NB4 (cell line): ENCODE measurements around the gene AVL9.

Source experiments
- DNase-seq: peaks from one replicate; pipeline ENCODE4 v3.0.0; 2010; ENCODE audit warnings: low read depth
- H3K4me3 ChIP-seq: one replicate; pipeline ENCODE4 v1.5.1; 2011; ENCODE audit warnings: mild to moderate bottlenecking, low read depth, low read length, moderate library complexity
- MYC ChIP-seq: IDR thresholded peaks from 2 replicates; pipeline ENCODE4 v1.6.1; 2011; ENCODE audit warnings: low read depth, low read length
- POLR2A ChIP-seq: IDR thresholded peaks from 2 replicates; pipeline ENCODE4 v1.6.1; 2011; ENCODE audit warnings: mild to moderate bottlenecking; ENCODE audit not compliant: insufficient read length; ENCODE audit errors: extremely low read depth
- TF ChIP-seq, protein P1 (sequence below): IDR thresholded peaks from one replicate; pipeline ENCODE4 v1.5.1; 2012; ENCODE audit warnings: low read depth, low read length
- TF ChIP-seq, protein P2 (sequence below): IDR thresholded peaks from 2 replicates; pipeline ENCODE4 v1.6.1; 2011; ENCODE audit warnings: low read depth, low read length

Gene AVL9

DNA sequence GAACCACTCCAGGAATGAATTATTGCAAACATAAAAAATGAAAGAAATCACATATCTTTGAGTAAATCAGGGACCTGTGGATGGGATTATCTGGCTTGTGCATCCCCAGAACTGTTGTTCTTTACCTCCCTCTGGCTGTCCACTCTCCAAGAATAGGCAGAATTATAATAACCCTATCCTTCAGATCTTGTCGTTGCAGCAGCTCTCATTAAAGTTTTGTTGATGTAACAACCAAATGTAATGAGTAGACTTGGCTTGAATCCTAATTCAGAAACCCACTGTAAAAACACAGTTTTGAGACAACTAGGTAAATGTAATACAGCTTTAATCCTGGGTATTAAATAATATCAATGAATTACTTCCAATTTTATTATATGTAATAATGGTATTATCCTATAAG, 21.3 kb upstream of the AVL9 start:
- no peak overlapping the region for H3K4me3 ChIP-seq
- TF ChIP-seq, protein P1, sequence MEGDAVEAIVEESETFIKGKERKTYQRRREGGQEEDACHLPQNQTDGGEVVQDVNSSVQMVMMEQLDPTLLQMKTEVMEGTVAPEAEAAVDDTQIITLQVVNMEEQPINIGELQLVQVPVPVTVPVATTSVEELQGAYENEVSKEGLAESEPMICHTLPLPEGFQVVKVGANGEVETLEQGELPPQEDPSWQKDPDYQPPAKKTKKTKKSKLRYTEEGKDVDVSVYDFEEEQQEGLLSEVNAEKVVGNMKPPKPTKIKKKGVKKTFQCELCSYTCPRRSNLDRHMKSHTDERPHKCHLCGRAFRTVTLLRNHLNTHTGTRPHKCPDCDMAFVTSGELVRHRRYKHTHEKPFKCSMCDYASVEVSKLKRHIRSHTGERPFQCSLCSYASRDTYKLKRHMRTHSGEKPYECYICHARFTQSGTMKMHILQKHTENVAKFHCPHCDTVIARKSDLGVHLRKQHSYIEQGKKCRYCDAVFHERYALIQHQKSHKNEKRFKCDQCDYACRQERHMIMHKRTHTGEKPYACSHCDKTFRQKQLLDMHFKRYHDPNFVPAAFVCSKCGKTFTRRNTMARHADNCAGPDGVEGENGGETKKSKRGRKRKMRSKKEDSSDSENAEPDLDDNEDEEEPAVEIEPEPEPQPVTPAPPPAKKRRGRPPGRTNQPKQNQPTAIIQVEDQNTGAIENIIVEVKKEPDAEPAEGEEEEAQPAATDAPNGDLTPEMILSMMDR, result no peak
- TF ChIP-seq MYC (no peak), POLR2A (no peak)
- TF ChIP-seq, protein P2, sequence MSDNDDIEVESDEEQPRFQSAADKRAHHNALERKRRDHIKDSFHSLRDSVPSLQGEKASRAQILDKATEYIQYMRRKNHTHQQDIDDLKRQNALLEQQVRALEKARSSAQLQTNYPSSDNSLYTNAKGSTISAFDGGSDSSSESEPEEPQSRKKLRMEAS, result no peak
- DNase-seq, result no peak

GRCh38 chr7:32476816-32477648, 18.3 kb upstream of the AVL9 start:
- no peak overlapping the region for H3K4me3 ChIP-seq
- TF ChIP-seq, protein P2, result no peak
- TF ChIP-seq, protein P1, result no peak
- TF ChIP-seq POLR2A (no peak), MYC (no peak)
- no peak for DNase-seq

GRCh38 chr7:32477649-32477980, 17.7 kb upstream of the AVL9 start:
- H3K4me3 ChIP-seq, result no peak overlapping the region
- no peak for DNase-seq
- TF ChIP-seq, protein P1, result no peak
- no peak for TF ChIP-seq POLR2A
- no peak for TF ChIP-seq MYC
- TF ChIP-seq, protein P2, result no peak

GRCh38 chr7:32479574-32480200, 15.6 kb upstream of the AVL9 start:
- no peak overlapping the region for H3K4me3 ChIP-seq
- TF ChIP-seq, protein P2, result no peak; the same call in 1 of the 2 replicates
- TF ChIP-seq POLR2A (no peak), MYC (0 out of 2 replicates have a peak, but pooled peaks have one; percentile 13)
- TF ChIP-seq, protein P1, result peak; percentile 98
- peak; percentile 77 for DNase-seq

DNA sequence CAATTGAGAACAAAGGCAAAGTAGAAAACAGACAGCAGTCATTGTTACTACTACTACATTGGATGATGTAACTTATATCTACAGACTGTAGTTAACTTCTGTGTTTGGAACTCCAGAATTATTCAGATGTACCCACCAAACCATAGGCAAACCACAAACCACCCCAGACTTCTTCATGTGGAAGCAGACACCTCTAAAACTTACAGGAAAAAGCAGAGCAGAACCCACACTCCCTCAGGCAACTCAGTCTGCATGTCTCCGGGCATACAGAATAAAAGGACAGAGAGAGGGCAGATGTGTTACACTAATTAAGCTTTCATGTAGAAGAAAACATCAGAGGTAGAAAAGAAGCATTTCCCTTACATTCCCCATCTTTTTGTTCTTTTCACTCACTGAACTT, 14.1 kb upstream of the AVL9 start:
- TF ChIP-seq MYC (no peak), POLR2A (no peak)
- TF ChIP-seq, protein P2, result no peak
- TF ChIP-seq, protein P1, result no peak
- no peak overlapping the region for H3K4me3 ChIP-seq
- no peak for DNase-seq
